GM21447 (cell line): ENCODE measurements around the gene RBFOX1.

Experiments used
- ATAC-seq: cut with Tn5 transposase; IDR thresholded peaks from one replicate; pipeline ENCODE4 v1.9.1; 2021; ENCODE audit not compliant: unreplicated experiment

The RBFOX1 gene

GRCh38 chr16:7372095-7372494 lies 39.5 kb downstream of the RBFOX1 start:
- ATAC-seq = no peak

- ATAC-seq = no peak
These were observed 41.1 kb downstream of the RBFOX1 start for GRCh38 chr16:7373776-7374175.

DNA sequence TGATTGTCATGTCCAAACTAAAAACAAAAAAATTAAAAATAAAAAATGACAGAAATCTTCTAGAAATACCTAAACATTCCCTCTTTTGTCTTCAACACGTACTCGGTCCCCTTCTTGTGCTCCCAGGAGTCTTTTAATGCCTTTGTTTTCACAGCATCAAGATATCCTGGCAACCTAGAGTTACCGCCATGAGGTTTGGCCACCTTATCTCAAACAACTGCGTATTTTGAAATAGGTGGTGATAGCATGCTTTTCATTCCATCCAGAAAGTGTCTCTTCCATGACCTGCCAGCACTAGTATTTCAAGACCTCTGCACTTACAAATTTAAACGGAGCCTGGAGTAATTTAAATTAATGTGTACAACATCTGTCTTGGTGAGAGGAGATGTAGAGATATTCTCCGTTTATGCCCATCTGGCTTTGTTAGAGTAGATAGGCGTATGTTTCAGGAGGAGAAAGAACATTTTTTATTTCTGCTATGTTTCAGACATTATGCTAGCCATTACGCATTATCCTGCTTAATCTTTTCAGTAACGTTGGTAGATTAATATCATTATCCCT lies 42.0 kb downstream of the RBFOX1 start:
- ATAC-seq = no peak

DNA sequence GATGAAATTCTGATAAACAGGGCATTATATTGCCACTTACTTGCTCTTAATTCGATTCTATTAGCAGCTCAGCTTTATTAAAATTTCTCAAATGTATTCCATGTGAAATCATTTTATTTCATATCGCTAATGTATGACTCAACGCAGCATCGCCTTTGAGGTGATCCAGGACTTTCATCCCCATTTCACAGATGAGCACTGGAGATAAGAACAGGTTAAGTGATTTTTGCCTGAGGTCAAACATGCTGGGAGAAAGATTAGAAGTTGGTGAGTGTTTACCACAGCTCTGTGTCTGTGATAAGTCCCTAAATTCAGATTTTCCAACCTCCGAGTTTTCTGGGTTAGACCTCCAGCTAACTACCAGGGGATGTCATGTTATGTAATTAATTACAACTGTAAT lies 43.6 kb downstream of the RBFOX1 start:
- no peak for ATAC-seq

GRCh38 chr16:7377231-7377630 lies 44.6 kb downstream of the RBFOX1 start:
- ATAC-seq = no peak

- ATAC-seq = no peak
These were observed 45.5 kb downstream of the RBFOX1 start for GRCh38 chr16:7378024-7378695.

DNA sequence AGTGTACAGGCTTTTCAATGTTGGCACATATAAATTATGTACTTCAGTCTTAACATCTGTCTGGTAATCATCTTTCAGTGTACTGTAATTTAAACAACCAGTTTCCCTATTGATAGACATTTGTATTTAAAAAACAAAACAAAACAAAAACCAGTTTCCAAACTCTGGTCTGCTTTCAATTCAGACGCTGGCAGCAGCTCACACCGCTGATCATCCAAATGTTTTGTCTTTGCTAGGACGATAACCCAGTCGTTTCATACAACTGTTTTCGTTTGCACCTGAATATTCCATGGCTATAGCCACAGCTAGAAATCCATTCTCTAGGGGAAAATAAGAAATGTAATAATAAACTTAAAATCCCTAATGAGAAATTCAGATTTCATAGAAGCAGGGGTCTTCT lies 47.8 kb downstream of the RBFOX1 start:
- ATAC-seq = no peak

GRCh38 chr16:7380911-7381310 lies 48.3 kb downstream of the RBFOX1 start:
- ATAC-seq = no peak

GRCh38 chr16:7381671-7382070 lies 49.0 kb downstream of the RBFOX1 start:
- no peak for ATAC-seq

DNA sequence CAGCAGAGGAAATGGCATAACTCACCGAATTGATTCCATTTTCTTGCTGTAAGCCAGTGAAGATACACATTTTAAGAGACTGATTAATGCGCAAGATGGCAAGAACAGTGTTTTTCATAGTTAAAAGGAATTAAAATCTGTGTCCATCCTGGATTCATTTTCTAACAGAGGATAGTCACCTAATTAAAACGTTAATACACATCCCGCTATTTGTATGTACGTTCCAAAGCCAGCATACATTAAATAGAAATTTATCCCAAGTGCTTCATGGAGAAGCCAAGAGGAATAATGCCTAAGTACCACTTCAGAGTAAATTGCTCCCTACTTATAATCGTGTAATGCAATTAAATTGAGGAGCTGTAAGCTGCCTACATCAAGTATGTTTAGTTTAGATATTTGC lies 49.9 kb downstream of the RBFOX1 start:
- ATAC-seq = no peak

DNA sequence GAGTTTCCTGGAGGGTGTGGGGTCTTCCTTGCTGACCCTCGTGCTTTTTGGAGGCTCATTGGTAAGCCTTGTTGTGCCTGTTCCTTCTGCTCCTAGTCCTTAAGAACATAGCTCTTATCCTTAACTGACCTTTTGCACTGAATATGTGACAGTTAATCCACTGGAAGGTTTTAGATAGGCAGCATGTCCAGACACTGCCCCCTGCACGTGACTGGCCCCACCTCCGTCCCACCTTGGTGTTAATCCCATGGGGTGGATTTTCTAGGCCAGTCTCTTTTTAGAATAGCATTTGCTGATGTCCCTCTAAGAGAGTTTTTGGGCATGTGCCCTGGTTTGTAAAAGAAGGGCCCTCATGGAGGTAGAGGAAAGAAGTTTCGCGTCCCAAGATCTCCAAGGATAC lies 58.3 kb downstream of the RBFOX1 start:
- no peak for ATAC-seq

GRCh38 chr16:7391694-7392093 lies 59.0 kb downstream of the RBFOX1 start:
- no peak for ATAC-seq

GRCh38 chr16:7392206-7392605 lies 59.6 kb downstream of the RBFOX1 start:
- ATAC-seq = no peak

- ATAC-seq = no peak
These were observed 61.0 kb downstream of the RBFOX1 start for GRCh38 chr16:7393680-7394079.

DNA sequence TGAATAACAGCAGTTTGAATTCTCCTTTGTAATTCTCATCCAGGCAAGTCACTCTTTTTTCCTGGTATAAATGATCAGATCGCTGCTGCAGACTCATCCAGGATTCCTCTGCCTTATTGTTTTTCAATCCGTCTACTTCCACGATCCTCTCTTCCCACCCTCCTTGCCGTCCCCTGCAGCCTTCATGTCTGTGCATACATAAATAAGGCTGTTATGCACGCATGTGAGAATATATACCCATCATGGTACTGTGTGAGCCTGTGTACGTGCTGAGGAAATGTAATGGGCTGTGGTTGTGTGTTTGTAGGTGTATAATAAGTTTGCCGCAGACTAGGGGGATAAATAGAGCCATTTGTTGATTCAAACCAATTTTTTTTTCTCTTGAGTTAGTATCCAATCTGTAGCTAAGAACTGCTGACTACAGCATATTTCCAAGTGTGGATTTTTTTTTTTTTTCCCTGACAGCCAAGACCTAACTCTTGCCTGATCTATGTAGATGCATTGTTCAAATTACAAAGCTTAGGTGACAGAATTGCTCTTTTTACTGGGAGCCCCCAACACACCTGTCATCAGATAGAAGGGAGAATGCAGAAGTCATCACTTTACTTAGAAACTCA lies 62.2 kb downstream of the RBFOX1 start:
- no peak for ATAC-seq

DNA sequence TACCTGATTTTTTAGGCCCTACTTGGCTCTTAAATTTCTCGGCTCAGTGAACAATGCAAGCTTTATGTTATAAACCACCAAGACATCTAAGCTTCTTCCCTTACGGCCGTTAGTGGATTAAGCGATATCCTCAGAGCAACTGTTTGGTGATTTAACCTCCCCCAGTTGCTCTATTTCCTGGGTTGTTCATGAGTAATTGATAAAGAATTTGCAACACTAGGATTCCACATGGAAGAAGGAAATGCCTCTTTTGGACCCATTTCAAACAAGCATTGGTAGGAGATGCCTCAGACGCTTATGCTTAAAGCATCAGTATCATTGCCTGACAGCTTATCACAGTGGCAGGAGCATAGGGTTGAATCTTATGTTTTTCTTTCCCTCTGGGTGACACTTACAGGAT lies 65.3 kb downstream of the RBFOX1 start:
- no peak for ATAC-seq

DNA sequence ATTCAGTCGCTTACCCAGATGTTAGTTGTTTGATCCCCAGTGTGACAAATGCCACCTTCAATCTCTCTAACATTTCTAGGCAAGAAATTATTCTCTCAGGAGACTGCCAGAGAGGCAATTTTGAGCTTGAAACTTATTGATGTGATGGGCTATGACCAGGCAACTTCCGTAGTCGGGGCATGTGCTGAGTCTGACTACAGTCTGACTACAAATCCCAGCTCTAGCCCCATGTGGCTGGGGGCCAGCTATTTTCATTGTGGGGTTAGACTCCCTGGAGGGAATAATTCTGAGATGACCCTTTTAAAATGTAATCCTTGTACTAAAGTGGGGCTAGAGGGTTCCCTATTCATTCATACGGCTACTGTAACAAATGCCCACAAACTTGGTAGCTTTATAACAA lies 65.9 kb downstream of the RBFOX1 start:
- no peak for ATAC-seq

GRCh38 chr16:7399296-7399695 lies 66.7 kb downstream of the RBFOX1 start:
- ATAC-seq = no peak

DNA sequence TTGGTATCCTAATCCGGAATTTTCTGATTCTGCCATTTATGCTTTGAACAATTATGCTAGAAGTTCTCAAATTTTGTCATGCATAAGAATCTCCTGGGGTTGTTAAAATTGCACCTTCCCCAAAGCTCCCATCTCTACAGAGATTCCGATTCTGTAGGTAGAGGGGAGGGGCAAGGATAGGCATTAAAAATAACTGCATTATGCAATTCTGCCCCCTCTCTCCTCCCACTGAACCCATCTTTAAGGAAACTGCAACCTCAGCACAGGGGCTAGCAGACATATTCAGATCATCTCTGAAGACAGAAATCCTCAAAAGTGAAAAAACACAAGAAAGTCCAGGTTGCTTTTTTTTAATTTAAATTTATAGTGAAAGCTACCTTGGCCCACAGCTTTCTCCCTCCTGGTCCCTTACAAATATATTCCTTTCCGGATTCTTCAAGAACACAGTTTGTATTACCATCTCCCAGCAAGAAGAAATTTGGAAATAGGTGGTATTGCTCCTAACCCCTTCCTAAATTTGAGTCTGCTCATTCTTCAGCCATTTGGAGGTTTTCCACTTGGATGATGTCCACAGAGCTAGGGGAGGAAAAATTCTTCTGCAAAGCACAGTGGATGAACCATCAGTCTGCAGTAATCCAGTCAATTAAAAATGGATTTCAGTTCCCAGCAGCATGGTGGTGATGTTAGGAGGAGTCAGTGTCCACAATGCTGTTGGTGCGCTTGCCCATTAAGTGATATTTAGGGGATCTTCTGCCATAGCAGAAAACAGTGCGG lies 67.7 kb downstream of the RBFOX1 start:
- ATAC-seq = no peak

GRCh38 chr16:7404217-7404616 lies 71.6 kb downstream of the RBFOX1 start:
- no peak for ATAC-seq

DNA sequence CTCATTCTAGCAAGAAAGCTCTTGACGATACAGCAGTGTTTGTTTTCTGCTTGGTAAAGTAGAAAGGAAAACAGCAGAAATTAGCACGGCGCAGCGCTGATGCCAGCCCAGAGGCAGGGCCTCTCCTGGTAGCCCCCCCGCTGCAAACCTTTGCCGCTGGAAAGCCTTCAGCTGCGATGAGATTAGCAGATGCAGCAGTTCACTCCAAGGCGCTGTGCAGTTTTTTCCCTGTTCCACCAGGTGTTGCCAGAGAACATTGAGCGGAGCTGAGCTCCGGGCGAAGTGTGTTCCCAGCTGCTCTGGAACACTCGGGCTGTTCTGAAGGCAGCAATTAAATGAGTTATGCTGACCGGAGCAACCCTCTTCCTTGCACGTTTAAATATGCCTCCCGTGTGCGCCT lies 72.5 kb downstream of the RBFOX1 start:
- ATAC-seq = no peak
